ENCODE measurements around the gene EIF1.

DNA sequence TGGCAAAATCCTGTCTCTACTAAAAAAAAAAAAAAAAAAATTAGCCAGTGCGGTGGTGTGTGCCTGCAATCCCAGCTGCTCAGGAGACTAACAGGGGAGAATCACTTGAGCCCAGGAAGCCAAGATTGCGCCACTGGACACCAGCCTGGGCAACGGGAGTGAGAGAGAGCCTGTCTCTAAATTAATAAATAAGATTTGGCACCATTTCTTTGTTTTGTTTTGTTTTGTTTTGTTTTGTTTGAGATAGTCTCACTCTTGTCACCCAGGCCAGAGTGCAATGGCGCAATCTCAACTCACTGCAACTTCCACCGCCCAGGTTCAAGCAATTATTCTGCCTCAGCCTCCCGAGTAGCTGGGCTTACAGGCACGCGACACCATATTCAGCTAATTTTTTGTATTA lies 14.0 kb downstream of the EIF1 start:
- TF ChIP-seq POLR2A (IDR thresholded peaks at IDR 0.05; ENCODE audit: low read length) = no peak
- TF ChIP-seq GATA1 (IDR thresholded peaks at IDR 0.05; ENCODE audit: low read depth, low read length) = no peak

Measured in erythroblast (primary cell).